Peyer's patch (tissue), 4 donors: ENCODE data around the gene ZNF467. TPM values are rescaled to one million over a fixed set of nuclear protein-coding genes. Genes with fewer than 3 reads are reported as not detected.
A peak's percentile ranks its signal among the peaks of the same experiment; 100 is the strongest.

Source experiments
- DNase-seq, 3 donors: peaks; one replicate each; pipeline ENCODE4 v3.0.0-alpha.2; 2017 to 2019
- H3K27ac ChIP-seq, 4 donors: fragments of 200-600 bp; sonication (generic); one replicate each; pipeline ENCODE4 v1.5.1; 2016 to 2019
- H3K27me3 ChIP-seq, 2 donors: fragments of 200-600 bp; sonication (generic); one replicate each; pipeline ENCODE4 v1.5.1; 2019
- H3K36me3 ChIP-seq, 3 donors: fragments of 200-600 bp; sonication (generic); one replicate each; pipeline ENCODE4 v1.5.1; 2016 to 2019
- H3K4me1 ChIP-seq, 4 donors: fragments of 200-600 bp; sonication (generic); one replicate each; pipeline ENCODE4 v1.5.1; 2016 to 2019
- H3K4me3 ChIP-seq, 4 donors: fragments of 200-600 bp; sonication (generic); 1 replicate in 3 of 4; 2 replicates in 1 of 4; pipeline ENCODE4 v1.5.1; 2016 to 2019; ENCODE audit warnings: mild to moderate bottlenecking in 1 of 4
- H3K9me3 ChIP-seq, 4 donors: fragments of 200-600 bp; sonication (generic); one replicate each; pipeline ENCODE4 v1.5.1; 2016 to 2019; ENCODE audit warnings: mild to moderate bottlenecking in 1 of 4
- CTCF ChIP-seq, 6 experiments: fragments of 450-650 bp in 4 of 6; fragments of 200-600 bp in 2 of 6; sonication (generic) in 1 of 6; IDR thresholded peaks; one replicate each; pipeline ENCODE4 v1.5.1; 2017 to 2019; ENCODE audit warnings: antibody characterized with exemption in 6 of 6, mild to moderate bottlenecking in 3 of 6, moderate library complexity in 1 of 6
- POLR2A ChIP-seq, 2 donors: fragments of 450-650 bp; IDR thresholded peaks; one replicate each; pipeline ENCODE4 v1.5.1; 2017; ENCODE audit warnings: antibody characterized with exemption in 2 of 2, mild to moderate bottlenecking in 2 of 2, moderate library complexity in 2 of 2
- total RNA-seq, 4 donors: library from RNA; depleted of rRNA; stranded (reverse); fragments of >200 nt; gene quantifications; one replicate each; pipeline ENCODE4 v1.1.0, GENCODE V29; 2016

Gene ZNF467
- total RNA-seq, 4 donors from 2014 or later: 0.35 to 4.7 (median 3.1) TPM

GRCh38 chr7:149799397-149800168 lies 26.2 kb upstream of the ZNF467 start:
- H3K36me3 ChIP-seq: no peaks in the 10 kb centered on the region
- DNase-seq: peak in 2 of 3 donors; percentile 54 to 75
- TF ChIP-seq CTCF (IDR thresholded peaks at IDR 0.05): peak in 4 of 6 experiments; percentile 22 to 50 (median 40)
- no peak for TF ChIP-seq POLR2A (IDR thresholded peaks at IDR 0.05)
- H3K9me3 ChIP-seq: no peaks in the 10 kb centered on the region
- H3K4me3 ChIP-seq: no peak overlapping the region
- H3K27me3 ChIP-seq: no peaks in the 10 kb centered on the region
- no peak overlapping the region for H3K27ac ChIP-seq
- no peaks in the 10 kb centered on the region for H3K4me1 ChIP-seq

DNA sequence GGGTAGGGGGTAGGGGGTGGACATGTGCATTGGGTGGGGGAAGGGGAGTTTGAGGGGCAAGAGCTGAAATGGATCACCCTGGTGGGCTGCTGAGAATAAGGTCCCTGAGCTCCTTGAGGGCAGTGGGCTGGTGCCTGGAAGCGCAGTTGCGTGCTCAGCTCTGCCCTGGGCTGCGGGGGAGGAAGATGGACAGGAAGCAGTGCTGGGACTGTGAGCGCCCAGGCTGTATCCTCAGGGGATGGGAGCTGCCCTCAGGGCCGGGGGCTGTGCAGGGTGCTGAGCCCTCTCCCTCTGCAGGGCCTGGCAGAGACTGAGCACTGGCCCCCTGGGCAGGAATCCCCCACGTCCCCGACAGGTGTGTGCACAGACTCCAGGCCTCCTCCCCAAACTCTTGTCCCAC lies 24.4 kb upstream of the ZNF467 start:
- DNase-seq: no peak
- Histone ChIP-seq H3K27me3 (no peaks in the 10 kb centered on the region), H3K4me3 (no peak overlapping the region), H3K27ac (no peak overlapping the region), H3K36me3 (no peaks in the 10 kb centered on the region), H3K9me3 (no peaks in the 10 kb centered on the region), H3K4me1 (no peaks in the 10 kb centered on the region)
- TF ChIP-seq POLR2A (IDR thresholded peaks at IDR 0.05): no peak
- TF ChIP-seq CTCF (IDR thresholded peaks at IDR 0.05): no peak

GRCh38 chr7:149796287-149796860 lies 23.0 kb upstream of the ZNF467 start:
- H3K9me3 ChIP-seq: no peaks in the 10 kb centered on the region
- no peaks in the 10 kb centered on the region for H3K27me3 ChIP-seq
- H3K36me3 ChIP-seq: no peaks in the 10 kb centered on the region
- no peak for DNase-seq
- H3K4me3 ChIP-seq: no peak overlapping the region
- no peaks in the 10 kb centered on the region for H3K4me1 ChIP-seq
- TF ChIP-seq POLR2A (IDR thresholded peaks at IDR 0.05) (no peak), CTCF (IDR thresholded peaks at IDR 0.05) (no peak)
- H3K27ac ChIP-seq: no peak overlapping the region

DNA sequence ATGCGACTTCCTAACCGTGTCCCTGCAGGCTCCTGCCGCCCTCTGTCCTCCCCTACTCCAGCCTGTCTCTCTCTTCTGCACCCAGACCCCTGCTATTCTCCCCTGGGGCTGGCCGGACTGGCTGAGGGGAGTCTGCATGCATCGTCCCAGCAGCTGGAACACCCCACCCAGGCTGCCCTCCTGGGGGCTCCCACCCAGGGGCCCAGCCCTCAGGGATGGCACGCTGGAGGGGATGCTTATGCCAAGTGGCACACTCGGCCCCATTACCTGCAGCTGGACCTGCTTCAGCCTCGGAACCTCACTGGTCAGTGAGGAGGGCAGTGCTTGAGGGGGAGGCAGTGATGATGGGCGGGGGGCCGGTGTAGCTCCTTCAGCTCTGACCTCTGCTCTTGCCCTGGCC lies 21.7 kb upstream of the ZNF467 start:
- no peaks in the 10 kb centered on the region for H3K9me3 ChIP-seq
- H3K36me3 ChIP-seq: no peaks in the 10 kb centered on the region
- H3K27me3 ChIP-seq: peaks cover 0 to 4% of the 10 kb centered on the region in 2 donors
- DNase-seq: no peak
- H3K4me3 ChIP-seq: no peak overlapping the region
- H3K27ac ChIP-seq: no peak overlapping the region
- peaks cover 0 to 3% (median 0%) of the 10 kb centered on the region in 4 donors for H3K4me1 ChIP-seq
- no peak for TF ChIP-seq CTCF (IDR thresholded peaks at IDR 0.05)
- no peak for TF ChIP-seq POLR2A (IDR thresholded peaks at IDR 0.05)

GRCh38 chr7:149794661-149795060 lies 21.3 kb upstream of the ZNF467 start:
- Histone ChIP-seq H3K4me3 (no peak overlapping the region), H3K27me3 (peaks cover 0 to 4% of the 10 kb centered on the region in 2 donors), H3K36me3 (no peaks in the 10 kb centered on the region), H3K9me3 (no peaks in the 10 kb centered on the region), H3K4me1 (peaks cover 0 to 6% (median 0%) of the 10 kb centered on the region in 4 donors), H3K27ac (no peak overlapping the region)
- no peak for DNase-seq
- TF ChIP-seq POLR2A (IDR thresholded peaks at IDR 0.05) (no peak), CTCF (IDR thresholded peaks at IDR 0.05) (no peak)
